ENCODE measurements around the gene DHFR.
"Not testable (repeated sequence)": the region's sequence is repeated elsewhere in the genome, so short reads cannot be mapped to it uniquely, and the experiment has no call there.

Gene DHFR

DNA sequence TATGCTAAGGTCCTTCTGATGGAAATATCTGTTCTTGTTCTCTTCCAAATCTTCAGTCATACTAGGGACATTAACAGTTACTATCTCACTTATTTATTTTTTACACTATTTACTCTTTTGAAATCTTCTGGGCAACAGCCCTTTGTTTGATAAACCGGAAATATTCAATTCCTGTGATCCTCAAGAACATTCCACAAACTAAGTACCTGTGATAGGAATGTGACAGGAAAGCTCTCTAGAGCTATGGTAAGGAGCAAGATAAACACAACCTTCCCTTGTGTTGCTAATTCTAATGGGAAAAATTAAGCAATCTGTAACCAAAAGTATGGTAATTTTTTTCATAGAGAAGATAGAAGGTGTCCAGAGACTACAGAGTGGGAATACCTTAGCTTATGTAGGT, 62.7 kb downstream of the DHFR start:
- no peak for DNase-seq

DNA sequence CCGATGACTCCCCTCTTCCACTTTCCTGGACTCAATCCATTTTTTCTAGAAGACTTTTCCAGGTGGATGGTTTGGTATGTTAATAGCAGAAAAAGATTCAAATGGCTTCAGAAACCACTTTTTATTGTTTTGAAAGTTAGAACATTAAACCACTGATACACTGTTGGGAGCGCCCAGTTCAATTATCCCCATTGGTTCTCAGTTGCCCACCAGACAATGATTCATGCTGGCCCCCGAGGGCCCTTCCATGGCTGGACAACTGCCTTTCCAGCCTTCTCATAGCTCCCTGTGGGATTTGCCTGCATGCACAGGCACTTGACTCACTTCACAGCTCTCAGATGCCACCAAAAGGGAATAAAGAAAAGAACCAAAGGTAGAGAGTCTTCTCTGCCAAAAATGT, 63.4 kb downstream of the DHFR start:
- no peak for DNase-seq

DNA sequence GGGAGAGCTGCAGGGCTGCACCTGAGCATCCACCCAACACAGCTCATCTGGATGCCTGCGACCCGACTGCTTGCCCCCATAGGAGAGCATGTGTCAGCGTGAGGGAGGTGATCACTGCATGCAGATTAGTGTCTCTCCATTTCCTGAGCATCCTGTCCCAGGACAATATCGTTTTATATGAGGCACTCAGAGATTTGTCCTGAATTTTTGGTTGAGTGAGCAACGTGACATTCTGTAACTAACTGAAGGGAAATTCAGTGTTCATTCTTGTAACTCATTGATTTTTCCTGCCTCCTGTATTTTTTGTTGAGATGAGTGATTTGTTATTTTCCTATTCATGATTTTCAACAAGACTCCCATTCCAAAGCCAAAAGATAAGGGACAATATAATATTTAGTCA, 64.0 kb downstream of the DHFR start:
- no peak for DNase-seq

DNA sequence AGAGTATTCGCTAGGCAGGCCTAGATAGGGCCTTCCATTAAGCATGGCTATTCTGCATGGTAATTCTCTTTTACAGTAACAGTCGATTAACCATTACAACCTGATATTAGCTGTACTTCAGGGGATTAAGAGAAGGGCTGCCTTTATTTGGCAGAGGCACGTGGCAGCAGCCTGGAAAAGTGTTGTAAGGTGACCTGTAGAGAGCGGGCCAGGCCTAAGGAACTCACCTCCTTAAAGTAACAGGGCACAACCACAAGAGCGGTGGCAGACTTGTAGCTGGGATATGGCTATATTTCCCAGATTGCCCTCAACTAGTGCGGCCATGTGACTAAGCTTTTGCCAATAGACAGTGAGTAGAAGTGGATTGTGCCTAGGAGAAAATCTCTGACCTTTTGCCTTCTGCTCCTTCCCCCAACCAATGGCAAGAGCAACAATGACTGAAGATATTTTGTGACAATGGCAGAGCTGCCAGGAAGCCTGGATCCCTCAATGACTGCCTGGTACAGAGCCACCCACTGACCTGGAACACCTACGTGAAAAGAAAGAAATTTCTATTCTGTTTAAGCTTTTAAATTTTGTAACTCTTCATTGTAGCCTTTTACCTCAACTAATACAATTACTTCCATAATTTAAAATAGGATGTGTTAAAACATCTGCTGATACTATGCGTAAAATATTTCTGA, 65.8 kb downstream of the DHFR start:
- no peak for DNase-seq

DNA sequence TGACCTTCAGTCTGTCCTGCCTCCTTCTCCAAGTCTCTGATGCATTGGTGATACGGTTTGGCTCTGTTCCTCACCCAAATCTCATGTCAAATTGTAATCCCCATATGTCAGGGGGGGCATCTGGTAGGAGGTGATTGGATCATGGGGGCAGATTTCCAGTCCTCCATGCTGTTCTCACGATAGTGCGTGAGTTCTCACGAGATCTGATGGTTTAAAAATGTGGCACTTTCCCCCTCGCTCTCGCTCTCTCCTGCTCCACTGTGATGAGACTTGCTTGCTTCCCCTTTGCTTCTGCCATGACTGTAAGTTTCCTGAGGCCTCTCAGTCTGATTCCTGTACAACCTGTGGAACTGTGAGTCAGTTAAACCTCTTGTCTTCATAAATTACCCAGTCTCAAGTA, 70.0 kb downstream of the DHFR start:
- no peak for DNase-seq

DNA sequence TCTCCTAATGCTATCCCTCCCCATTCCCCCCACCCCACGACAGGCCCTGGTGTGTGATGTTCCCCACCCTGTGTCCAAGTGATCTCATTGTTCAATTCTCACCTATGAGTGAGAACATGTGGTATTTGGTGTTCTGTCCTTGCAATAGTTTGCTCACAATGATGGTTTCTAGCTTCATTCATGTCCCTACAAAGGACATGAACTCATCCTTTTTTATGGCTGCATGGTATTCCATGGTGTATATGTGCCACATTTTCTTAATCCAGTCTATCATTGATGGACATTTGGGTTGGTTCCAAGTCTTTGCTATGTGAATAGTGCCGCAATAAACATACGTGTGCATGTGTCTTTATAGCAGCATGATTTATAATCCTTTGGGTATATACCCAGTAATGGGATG, 74.5 kb downstream of the DHFR start:
- DNase-seq = not testable (repeated sequence)

DNA sequence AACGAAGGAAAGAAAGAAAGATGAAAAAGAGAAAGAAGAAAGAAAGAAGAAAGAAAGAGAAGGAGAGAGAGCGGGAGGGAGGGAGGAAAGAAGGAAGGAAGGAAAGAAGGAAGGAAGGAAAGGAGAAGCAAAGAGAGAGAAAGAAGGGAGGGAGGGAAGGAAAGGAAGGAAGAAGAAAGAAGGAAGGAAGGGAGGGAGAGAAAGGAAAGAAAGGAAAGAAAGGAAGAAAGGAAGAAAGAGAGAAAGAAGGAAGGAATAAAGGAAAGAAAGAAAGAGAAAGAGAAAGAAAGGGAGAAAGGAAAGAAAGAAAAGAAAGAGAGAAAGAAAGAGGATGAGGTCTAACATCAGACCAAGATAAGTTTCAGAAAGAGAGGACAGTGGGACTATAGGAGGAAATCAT, 75.7 kb downstream of the DHFR start:
- no peak for DNase-seq

DNA sequence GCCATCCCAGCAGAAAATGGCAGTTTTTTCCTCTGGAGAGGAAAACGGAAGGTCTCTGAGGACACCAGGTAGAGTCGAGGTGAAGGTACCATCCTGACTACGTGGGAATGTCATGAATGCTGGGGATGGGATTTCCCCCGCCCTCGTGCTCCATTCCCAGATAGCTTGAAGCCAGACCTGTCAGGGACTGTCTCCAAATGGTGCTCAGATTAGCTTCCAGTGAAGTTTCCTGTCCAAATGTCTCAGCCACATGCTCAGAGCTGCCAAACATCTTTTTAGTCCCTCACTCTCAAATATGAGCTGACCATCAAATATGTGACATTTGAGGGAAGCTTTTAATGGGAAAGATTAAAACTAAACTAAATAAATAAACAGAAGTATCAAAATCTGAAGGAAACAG, 77.1 kb downstream of the DHFR start:
- no peak for DNase-seq

DNA sequence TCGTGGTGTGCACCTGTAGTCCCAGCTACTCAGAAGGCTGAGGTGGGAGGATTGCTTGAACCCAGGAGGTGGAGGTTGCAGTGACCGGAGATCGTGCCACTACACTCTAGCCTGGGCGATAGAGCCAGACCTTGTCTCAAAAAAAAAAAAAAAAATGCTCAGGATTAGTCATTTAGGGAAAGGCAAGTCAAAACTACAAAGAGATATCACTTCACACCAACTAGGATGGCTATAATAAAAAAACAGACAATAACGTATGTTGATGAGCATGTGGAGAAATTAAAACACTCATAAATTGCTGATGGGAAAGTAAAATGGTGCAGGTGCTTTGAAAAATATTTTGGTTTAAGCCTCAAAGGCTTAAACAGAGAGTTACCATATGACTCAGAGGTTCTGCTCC, 78.4 kb downstream of the DHFR start:
- no peak for DNase-seq
